ENCODE data around the gene KLHL25. TPM values are rescaled to one million over a fixed set of nuclear protein-coding genes. Genes with fewer than 3 reads are reported as not detected.

Gene KLHL25
- total RNA-seq, 2 donors from 2014 or later: 15.0 to 18.1 TPM

- H3K27ac ChIP-seq: no peak overlapping the region
- DNase-seq (ENCODE audit: low spot score) (no peak), ATAC-seq (ENCODE audit: insufficient number of reproducible peaks, low FRiP score, low read depth) (no peak)
- no peaks in the 10 kb centered on the region for H3K9me3 ChIP-seq
- H3K27me3 ChIP-seq (replicated peaks; ENCODE audit: insufficient read depth): no peaks in the 10 kb centered on the region
- no peak for TF ChIP-seq CTCF (IDR thresholded peaks at IDR 0.05)
- H3K4me1 ChIP-seq (ENCODE audit: control insufficient read depth in 1 of 2, low read depth in 2 of 2): peaks cover 0 to 34% of the 10 kb centered on the region in 2 donors
- peaks cover 43% of the 10 kb centered on the region for H3K36me3 ChIP-seq
- H3K4me3 ChIP-seq: no peak overlapping the region
Measured at GRCh38 chr15:85748176-85748575, 46.5 kb downstream of the KLHL25 start.

GRCh38 chr15:85746641-85747040 lies 48.1 kb downstream of the KLHL25 start:
- DNase-seq (ENCODE audit: low spot score) (no peak), ATAC-seq (ENCODE audit: insufficient number of reproducible peaks, low FRiP score, low read depth) (no peak)
- Histone ChIP-seq H3K27ac (no peak overlapping the region), H3K4me1 (ENCODE audit: control insufficient read depth in 1 of 2, low read depth in 2 of 2) (peaks cover 9 to 38% of the 10 kb centered on the region in 2 donors), H3K36me3 (peaks cover 43% of the 10 kb centered on the region), H3K9me3 (no peaks in the 10 kb centered on the region), H3K27me3 (replicated peaks; ENCODE audit: insufficient read depth) (no peaks in the 10 kb centered on the region), H3K4me3 (no peak overlapping the region)
- TF ChIP-seq CTCF (IDR thresholded peaks at IDR 0.05): no peak

GRCh38 chr15:85745525-85746150 lies 49.1 kb downstream of the KLHL25 start:
- H3K4me1 ChIP-seq (ENCODE audit: control insufficient read depth in 1 of 2, low read depth in 2 of 2): peaks cover 9 to 30% of the 10 kb centered on the region in 2 donors
- no peak overlapping the region for H3K4me3 ChIP-seq
- ATAC-seq (ENCODE audit: insufficient number of reproducible peaks, low FRiP score, low read depth): no peak
- DNase-seq (ENCODE audit: low spot score): no peak
- TF ChIP-seq CTCF (IDR thresholded peaks at IDR 0.05): no peak
- no peaks in the 10 kb centered on the region for H3K27me3 ChIP-seq (replicated peaks; ENCODE audit: insufficient read depth)
- peaks cover 50% of the 10 kb centered on the region for H3K36me3 ChIP-seq
- H3K9me3 ChIP-seq: no peaks in the 10 kb centered on the region
- no peak overlapping the region for H3K27ac ChIP-seq

- no peaks in the 10 kb centered on the region for H3K27me3 ChIP-seq (replicated peaks; ENCODE audit: insufficient read depth)
- TF ChIP-seq CTCF (IDR thresholded peaks at IDR 0.05): no peak
- H3K9me3 ChIP-seq: no peaks in the 10 kb centered on the region
- ATAC-seq (ENCODE audit: insufficient number of reproducible peaks, low FRiP score, low read depth): no peak
- H3K4me3 ChIP-seq: no peak overlapping the region
- DNase-seq (ENCODE audit: low spot score): no peak
- peaks cover 54% of the 10 kb centered on the region for H3K36me3 ChIP-seq
- peaks cover 9 to 25% of the 10 kb centered on the region in 2 donors for H3K4me1 ChIP-seq (ENCODE audit: control insufficient read depth in 1 of 2, low read depth in 2 of 2)
- no peak overlapping the region for H3K27ac ChIP-seq
Measured at GRCh38 chr15:85745023-85745422, 49.7 kb downstream of the KLHL25 start.

- no peak for DNase-seq (ENCODE audit: low spot score)
- Histone ChIP-seq H3K4me1 (ENCODE audit: control insufficient read depth in 1 of 2, low read depth in 2 of 2) (peaks cover 9 to 21% of the 10 kb centered on the region in 2 donors), H3K36me3 (peaks cover 54% of the 10 kb centered on the region), H3K27ac (no peak overlapping the region), H3K4me3 (no peak overlapping the region), H3K27me3 (replicated peaks; ENCODE audit: insufficient read depth) (no peaks in the 10 kb centered on the region), H3K9me3 (no peaks in the 10 kb centered on the region)
- ATAC-seq (ENCODE audit: insufficient number of reproducible peaks, low FRiP score, low read depth): no peak
- no peak for TF ChIP-seq CTCF (IDR thresholded peaks at IDR 0.05)
Measured at GRCh38 chr15:85744579-85744978, 50.1 kb downstream of the KLHL25 start.

Measured in thoracic aorta (tissue), 2 donors.